K562 (cell line): ENCODE results near the gene EMP2.
"Not testable (repeated sequence)": the region's sequence is repeated elsewhere in the genome, so short reads cannot be mapped to it uniquely, and the experiment has no call there.

ENCODE experiments used
- BMI1 ChIP-seq: fragments of 150-350 bp; IDR thresholded peaks from 2 replicates; pipeline ENCODE4 v1.6.1; 2014; ENCODE audit warnings: low read length
- CXXC5 ChIP-seq: fragments of 250-450 bp; sonication (Bioruptor Pico); IDR thresholded peaks from 2 replicates; pipeline ENCODE4 v1.8.0; 2022; ENCODE audit warnings: inconsistent platforms, mild to moderate bottlenecking, moderate library complexity
- EP300 ChIP-seq: IDR thresholded peaks from 2 replicates; pipeline ENCODE4 v1.6.1; 2012; ENCODE audit warnings: low read length, improper control_type of control experiment
- IFI16 ChIP-seq: fragments of 250-450 bp; sonication (Bioruptor Pico); IDR thresholded peaks from 2 replicates; pipeline ENCODE4 v2.1.2; 2022; ENCODE audit warnings: mild to moderate bottlenecking, inconsistent platforms
- MXD1 ChIP-seq: fragments of 250-450 bp; sonication (Bioruptor Pico); IDR thresholded peaks from 2 replicates; pipeline ENCODE4 v1.8.0; 2021; ENCODE audit warnings: borderline replicate concordance, mild to moderate bottlenecking, moderate library complexity; ENCODE audit not compliant: poor library complexity, severe bottlenecking
- SAP30 ChIP-seq: fragments of 200-600 bp; sonication (generic); IDR thresholded peaks from 2 replicates; pipeline ENCODE4 v1.6.1; 2012; ENCODE audit warnings: borderline replicate concordance, low read depth, mild to moderate bottlenecking, moderate library complexity, low read length, control low read depth, inconsistent platforms; ENCODE audit not compliant: insufficient read depth, poor library complexity, severe bottlenecking
- TCF3 ChIP-seq: sonication (generic); formaldehyde crosslinking; IDR thresholded peaks from 2 replicates; pipeline ENCODE4 v1.4.0; 2020; ENCODE audit warnings: mild to moderate bottlenecking, missing genetic modification reagents
- ZNF717 ChIP-seq: fragments of 250-450 bp; sonication (Bioruptor Pico); IDR thresholded peaks from 2 replicates; pipeline ENCODE4 v1.5.0; 2021

- not testable (repeated sequence) for TF ChIP-seq CXXC5 (CRISPR knock-in tag); EP300; SAP30; MXD1; BMI1; ZNF717 (CRISPR knock-in tag); IFI16 (CRISPR knock-in tag); TCF3 (CRISPR knock-in tag)
Observed at GRCh38 chr16:10559792-10560191, 20.6 kb downstream of the EMP2 start.
